GM21515 (cell line): Measurements from ENCODE around the gene LY6G5C.
"Not testable (repeated sequence)": the region's sequence is repeated elsewhere in the genome, so short reads cannot be mapped to it uniquely, and the experiment has no call there.

Experiments
- ATAC-seq: cut with Tn5 transposase; IDR thresholded peaks from one replicate; pipeline ENCODE4 v1.9.1; 2021; ENCODE audit not compliant: unreplicated experiment

Gene LY6G5C

DNA sequence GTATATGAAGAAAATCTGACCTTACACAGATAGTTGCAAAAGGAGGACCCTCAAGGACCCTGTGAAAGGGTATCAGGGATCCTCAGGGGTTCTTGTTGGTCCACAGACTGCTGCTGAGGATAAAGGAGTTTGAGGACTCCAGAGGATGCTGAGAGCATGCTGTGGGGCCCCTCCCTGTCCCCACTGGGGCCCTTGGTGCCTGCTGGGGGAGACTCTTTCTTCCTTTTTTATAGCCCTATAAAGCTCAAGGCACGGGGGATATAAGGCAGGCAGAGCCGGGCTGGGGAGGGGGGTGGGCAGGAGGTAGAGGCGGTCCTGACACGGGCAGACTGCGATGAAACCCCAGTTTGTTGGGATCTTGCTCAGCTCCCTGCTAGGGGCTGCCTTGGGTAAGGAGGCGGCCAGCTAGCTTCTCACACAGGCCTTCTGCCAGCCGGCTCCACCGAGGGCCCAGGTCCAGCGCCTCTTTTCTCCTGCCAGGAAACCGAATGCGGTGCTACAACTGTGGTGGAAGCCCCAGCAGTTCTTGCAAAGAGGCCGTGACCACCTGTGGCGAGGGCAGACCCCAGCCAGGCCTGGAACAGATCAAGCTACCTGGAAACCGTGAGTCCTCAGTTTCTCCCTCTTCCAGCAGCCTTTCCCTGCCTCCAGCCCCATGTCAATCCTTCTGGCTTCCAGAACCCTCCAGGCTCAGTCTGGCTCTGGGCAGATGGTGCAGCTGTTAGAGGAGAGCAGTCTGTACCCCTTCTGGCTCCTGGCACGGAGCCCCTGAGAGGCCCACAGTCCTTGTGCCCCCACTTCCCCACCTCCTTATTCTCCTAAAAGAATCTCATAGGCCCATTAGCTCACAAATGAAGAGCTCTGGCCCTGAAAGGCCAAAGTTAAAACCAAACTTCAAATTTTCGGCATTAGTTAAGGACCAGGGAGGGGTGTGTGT is 34.4 kb upstream of the LY6G5C start, which contains the start of gene LY6G6D:
TSS of gene LY6G6D (plus strand) at position 327 of the 937 bp plus-strand sequence. CDS start at position 335, 8 bp downstream.
- no peak for ATAC-seq

DNA sequence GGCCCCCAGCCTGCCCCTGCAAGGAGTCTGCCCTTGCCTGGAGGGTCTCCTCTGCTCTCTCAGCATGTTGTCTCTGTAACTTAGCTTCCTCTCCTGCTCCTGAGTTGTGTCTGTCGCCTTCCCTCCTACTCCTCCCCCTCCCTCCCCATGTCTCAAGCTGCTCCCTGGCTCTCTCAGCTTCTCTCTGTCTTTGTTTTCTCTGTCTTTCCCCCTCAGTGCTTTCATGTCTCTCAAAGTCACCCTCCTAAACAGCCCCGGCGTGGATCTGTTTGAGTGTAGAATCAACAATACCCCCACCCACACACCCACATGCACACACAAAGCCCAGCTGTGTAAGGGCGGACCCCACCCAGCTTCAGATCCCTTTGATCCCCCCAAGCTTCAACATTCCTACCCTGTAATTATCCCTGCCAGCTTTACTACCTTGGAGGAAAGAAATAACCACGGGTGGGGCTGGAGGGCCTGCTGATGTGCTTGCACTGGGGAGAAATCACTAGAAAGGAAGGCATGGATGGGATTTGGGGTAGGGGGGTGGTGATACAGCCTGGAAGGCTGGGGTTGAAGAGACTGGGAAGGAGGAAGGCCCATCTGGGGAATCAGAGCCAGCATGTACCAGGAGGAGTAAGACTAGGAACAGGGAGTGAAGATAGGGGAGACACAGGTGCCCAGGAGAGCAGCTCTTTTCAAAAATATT is 33.3 kb upstream of the LY6G5C start:
- no peak for ATAC-seq

DNA sequence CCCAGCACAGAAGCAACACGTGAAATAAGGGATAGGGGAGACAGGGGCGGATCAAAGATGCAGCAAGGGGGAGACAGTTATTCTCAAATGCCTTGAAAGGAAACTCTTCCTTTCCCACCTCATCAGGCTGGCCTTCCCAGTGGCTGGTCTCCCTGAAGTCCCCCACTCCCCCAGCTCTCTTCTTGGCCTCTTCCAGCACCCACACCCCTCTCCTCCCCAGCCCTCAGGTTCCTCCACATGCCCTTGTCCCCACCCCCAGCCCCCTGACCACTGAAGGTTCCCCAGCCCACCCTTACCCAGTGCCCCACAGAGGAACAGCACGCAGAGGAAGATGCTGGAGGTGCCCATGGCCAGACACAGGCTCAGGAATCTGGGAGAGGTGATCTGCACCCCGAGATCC is 32.6 kb upstream of the LY6G5C start:
- no peak for ATAC-seq

DNA sequence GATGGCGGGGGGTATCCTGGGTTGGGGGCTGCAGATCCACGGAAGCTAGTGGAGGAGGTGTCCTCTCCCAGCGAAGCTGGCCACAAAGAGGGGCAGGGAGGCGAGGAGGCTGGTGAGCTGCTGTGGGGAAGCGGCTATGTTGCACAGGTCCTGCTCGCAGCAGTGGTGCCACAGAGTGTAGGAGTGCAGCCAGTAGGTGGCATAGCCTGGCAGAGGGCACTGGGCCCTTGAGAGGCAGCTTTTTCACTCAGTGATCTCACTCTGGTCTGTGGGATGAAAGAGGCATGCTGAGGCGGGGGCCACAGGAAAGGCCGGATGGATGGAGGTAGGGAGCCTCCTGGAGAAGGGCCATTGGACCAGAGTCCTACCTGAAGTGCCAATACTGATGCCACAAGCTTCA is 31.4 kb upstream of the LY6G5C start:
- no peak for ATAC-seq

DNA sequence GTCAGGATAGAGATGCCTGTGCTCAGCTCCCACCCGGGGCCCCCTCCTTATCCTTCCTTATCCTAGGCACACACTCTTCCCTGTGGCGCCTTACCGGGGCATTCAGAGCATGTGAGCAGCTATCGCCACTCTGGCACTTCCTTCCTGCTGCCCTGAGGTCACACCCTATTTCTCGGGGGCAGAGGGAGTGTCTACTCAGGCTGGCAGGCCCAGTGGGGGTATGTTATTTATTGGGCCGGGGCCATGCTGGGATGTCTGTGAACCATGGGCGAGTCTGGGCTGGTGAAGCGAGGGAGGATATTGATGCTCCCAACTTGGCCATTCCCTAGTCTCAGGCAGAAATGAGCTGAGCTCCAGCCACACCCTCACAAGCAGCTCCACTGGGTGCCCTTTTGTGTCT is 30.4 kb upstream of the LY6G5C start:
- ATAC-seq = no peak

DNA sequence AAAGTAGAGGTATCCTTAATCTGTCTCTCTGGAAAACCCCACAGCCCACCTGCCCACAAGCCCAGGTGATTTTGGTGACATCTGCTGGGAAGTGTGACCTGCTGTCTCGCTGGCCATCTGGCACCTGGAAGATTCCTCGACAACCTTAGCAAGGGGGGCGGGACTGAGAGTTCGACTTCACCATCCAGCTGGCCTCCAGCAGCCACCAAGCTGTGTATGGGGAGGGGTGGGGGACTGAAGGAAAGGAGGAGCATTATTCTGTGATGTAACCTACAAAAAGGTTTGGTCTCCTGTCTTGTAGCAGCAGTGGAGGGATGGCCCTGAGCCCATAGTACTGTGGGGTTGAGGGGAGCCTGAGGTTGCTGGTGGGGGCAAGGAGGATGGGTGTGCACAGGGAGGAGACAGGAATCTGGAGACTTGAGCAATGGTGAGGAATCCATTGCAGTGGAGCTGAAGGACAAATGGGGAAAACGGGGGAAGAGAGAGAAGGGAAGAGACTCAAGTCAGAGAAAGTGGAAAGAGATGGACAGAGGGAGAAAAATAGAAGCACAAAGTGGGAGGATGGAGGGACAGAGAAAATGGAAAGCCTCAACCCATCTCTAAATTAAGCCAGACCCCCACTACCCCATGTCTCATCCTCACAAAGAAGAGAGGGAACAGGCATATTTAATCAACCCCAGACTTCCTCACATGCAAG is 29.8 kb upstream of the LY6G5C start:
- ATAC-seq = no peak

DNA sequence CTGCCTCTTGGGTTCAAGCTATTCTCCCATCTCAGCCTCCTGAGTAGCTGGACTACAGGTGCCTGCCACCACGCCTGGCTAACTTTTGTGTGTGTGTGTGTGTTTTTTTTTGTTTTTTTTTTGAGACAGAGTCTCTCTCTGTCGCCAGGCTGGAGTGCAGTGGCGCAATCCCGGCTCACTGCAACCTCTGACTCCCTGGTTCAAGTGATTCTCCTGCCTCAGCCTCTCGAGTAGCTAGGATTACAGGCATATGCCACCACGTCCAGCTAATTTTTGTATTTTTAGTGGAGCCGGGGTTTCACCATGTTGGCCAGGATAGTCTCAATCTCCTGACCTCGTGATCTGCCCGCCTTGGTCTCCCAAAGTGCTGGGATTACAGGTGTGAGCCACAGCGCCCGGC is 28.3 kb upstream of the LY6G5C start:
- not testable (repeated sequence) for ATAC-seq

DNA sequence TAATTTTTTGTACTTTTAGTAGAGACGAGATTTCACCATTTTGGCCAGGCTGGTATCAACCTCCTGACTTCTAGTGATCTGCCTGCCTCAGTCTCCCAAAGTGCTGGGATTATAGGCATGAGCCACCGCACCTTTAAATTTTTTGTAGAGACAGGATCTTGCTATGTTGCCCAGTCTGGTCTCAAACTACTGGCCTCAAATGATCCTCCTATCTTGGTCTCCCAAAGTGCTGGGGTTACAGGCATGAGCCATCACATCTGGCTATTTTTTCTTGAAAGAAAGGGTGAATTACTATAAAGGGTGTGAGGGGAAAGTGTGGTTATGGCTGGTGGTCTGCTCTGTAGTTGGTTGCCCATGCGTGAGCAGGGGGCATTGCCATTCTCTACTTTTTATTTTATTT is 27.4 kb upstream of the LY6G5C start:
- ATAC-seq = no peak

DNA sequence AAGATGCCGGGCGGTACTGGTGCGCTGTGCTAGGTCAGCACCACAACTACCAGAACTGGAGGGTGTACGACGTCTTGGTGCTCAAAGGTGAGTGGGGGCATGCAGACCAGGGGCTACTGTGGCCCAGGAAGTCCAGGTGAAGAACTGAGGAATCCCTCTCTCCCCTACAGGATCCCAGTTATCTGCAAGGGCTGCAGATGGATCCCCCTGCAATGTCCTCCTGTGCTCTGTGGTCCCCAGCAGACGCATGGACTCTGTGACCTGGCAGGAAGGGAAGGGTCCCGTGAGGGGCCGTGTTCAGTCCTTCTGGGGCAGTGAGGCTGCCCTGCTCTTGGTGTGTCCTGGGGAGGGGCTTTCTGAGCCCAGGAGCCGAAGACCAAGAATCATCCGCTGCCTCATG is 26.8 kb upstream of the LY6G5C start:
- no peak for ATAC-seq

DNA sequence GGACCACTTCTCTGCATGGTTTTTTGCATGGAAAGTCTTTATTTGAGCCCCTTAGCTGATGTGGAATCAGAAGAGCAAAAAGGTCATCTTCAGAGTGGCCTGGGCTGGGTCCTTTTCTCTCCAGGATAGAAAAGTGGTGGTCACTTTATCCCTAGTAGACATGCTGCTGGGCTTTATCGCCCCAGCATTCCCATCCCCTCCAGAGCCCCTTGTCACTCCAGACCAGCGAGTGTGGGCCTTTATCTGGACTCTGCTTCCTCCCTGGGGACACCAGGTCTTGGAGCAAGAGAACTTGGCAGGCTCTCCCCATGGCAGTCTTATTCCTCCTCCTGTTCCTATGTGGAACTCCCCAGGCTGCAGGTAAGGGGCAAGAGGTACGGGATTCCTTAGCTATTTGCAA is 25.7 kb upstream of the LY6G5C start, which contains the start of gene LY6G6F:
TSS of gene LY6G6F (plus strand) at position 268 of the 400 bp plus-strand sequence. CDS start at position 309, 41 bp downstream.
- no peak for ATAC-seq

DNA sequence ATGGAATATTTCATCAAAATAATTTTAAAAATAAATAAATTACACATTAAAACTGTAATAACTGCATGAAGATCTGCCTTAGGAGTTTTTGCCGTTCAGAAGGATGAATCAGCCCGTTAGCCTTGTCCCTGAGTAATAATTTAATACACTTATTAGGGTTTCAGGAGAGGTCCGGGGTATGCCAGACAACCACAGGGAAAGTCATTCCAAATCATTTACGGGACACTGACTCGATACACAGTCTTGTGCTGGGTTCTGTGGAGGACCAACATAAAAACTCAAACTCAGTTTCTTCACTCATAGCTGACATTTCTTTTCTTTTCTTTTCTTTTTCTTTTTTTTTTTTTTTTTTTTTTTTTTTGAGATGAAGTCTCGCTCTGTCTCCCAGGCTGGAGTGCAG is 25.1 kb upstream of the LY6G5C start:
- no peak for ATAC-seq

DNA sequence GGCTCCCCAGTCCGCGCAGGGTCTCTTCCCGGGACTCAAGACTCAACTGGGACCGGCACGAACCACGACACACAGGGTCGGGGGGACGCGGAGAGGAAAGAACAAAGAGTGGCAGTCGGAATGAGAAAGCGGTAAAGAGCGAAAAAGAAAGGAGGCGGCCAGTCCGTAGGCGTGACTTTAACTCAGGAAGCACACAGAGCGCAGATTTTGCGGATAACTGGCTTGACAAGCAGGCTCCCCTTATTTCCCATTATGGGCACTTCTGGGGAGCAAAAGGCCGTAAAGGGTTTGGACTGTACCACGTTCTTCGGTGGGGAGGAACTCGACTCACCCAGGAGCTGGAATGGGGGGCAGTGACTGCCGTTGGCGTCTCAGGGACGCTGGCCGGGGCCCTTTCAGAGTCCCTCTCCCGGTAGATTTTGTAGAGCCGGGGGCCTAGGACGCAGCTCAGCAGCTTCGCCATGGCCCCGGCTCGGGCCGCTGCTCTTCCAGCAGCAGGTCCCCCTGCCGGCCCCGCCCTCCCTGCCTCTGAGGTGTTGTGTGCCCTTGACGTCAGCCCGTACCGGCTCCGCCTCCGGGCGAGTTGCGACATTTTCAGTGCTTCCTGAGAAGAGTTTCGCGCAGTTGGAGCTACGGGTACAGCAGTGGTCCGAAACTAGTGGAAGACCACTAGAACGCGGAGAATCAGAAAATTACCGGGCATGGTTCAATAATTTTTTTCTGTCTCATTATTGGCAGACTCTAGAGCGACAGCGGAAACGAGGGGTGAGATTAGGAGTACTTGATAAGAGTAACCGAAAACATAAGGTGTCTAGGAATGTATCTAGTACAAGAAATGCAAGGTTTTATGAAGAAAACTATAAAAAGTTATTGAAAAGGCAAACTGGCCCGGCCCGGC is 22.2 kb upstream of the LY6G5C start, which contains the start of gene ABHD16A:
TSS of gene ABHD16A (minus strand) at position 506 of the 898 bp plus-strand sequence. CDS start at position 463, 43 bp downstream.
- peak; percentile 71 for ATAC-seq

DNA sequence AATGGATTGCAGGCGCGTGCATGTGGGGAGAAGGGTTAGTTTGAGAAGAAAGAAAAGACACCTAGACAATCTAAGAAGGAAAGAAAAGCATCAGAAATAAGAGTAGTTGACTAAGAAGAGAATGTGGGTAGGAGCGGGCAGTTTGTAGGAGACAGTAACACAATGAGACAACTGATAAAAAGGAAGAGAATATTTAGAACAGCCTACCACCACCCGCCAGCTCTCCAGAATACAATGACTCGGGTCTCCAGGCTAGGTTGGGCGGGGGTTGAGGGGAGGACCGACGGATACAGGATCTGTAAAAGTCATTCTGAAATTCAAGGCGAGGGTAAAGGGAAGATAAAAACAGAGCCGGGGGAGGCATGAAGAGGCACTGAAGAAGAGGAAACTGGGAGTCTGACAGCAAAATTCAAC is 21.5 kb upstream of the LY6G5C start:
- no peak for ATAC-seq

DNA sequence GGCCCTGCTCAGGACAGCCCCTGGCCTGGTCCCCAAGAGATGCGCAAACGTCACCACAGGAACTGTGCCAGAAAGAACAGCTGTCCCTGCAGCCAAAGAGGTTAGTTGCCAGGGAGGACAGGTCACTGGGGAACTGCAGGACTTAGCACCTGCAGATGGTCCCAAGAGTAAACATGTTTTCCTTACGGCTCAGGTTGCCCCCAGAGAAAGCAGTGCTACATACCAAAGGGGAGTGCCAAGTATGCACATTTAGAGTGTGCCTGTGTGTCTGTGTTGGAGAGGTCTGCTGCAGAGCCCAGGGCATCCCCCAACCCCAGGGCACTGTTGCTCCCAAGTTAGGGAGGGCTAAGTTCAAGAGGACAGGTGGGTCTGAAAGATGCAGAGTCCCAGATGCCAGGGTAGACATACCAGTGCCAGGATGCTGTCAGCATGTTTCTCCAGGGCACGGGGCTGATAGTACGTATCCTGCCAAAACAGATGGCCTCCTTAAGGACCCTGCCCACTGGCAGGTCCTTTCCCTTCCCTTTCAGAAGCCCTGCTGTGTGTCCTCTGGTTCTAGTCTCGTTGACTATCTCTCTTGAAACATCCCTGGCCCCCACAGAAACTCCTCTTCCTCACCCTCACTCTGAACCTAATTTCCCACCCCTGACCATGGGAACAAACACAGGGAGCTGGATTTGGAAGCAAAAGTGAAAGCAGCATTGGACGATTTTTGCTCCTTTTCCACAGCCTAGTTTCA is 21.0 kb upstream of the LY6G5C start:
- no peak for ATAC-seq

DNA sequence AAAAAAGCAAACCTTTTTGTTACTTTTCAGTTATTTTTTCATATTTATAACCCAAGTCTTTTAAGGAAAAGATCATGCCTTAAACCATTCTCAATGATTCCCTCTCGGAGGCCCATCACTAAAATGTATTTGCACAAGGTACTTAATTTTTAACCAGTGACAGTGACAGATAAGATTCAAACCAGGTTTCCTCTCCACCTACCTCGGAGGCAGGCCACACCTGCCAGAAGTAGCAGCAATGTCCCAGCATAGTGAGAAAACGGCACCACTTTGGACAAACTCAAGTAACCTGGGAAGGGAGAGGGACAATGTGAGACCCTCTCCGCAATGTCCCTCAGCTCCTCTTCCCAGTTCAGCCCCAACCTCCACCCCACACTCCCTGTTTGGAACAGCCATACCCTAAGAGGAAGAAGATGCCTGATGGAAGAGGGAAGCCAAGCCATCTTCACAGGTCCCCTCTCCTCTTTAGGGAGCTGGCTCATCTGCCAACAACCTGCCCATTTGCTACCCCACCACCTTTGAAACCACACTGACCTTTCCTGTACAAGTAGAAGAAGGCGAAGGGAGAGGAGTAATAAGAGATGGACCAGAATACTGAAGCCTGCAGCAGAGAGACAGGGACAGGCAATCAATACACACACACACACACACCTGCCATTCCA is 20.0 kb upstream of the LY6G5C start:
- ATAC-seq = no peak

DNA sequence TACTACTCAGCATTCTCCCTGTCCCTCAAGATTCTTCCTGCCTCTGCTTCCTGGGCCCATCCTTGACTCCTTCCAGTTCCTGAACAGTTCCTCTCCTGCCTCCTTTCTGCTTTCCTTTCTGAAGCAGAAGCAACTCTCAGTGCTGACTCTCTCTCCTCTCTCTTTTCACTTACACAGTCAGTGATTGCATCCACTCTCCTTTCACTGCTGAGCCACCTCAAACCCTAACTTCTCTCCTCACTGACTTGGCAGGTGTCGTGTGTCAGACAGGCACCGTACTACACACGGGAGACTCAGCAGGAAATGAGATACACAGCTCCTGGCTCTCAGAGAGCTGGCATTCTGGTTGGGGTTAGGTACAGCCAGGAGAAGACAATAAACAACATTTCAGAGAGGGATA is 16.7 kb upstream of the LY6G5C start:
- ATAC-seq = no peak

DNA sequence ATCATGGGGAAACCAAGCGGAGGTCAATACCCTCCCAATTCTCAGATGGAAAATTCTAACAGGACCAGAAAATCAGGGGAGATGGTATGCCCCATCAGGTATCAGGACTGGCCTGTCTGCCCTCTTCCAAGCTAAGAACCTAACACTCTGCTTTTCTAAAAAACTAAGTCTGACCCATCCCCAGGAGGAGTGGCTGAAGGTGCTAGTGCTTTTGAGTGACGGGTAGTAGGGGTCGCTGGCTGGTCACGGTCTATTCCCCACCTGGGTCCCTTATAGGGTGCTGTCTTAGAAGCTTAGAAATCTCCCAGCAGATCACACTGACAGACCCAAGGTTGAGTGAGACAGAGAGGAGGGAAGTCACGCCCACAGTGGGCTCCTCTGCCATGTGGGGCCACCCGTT is 12.7 kb upstream of the LY6G5C start:
- ATAC-seq = no peak

DNA sequence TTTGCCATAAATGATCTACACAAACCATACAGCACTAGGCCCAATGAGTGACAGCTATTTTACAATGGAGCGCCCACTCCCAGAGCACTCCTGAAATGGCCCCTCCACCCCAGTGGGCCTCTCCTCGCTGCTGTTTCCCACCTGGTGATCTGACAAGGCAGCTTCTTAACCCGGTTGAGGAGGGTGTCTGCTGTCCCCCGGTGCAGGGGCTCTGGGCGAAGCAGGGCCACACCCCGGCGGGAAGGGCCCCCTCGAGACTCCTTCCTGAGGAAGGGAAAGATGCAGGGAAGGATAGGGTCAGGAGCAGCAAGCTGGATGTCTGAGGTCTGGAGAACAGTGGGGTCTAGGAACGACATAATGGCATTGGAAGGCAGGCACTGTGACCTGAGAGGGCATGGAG is 12.0 kb upstream of the LY6G5C start:
- ATAC-seq = no peak

DNA sequence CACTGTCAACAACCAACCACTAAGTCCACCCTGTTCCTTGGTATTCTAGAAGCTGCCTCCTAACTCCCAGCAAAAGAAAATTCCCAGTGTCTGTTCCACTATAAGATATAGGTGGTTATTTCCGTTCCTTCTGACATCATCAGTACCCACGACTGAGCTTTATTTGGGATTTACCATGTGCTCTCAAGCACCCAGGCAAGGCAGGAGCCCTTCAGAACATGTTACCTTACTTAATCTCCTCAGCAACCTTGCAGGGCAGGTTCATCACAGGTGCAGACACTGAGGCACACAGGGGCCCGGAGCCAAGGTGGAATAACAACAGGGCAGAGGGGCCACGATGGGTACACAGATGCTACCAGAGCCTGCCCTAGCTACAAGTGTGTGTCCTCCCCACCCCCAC is 11.5 kb upstream of the LY6G5C start:
- no peak for ATAC-seq
